HG03060 (cell line): ENCODE data around the gene ELP4.
A peak's percentile ranks its signal among the peaks of the same experiment; 100 is the strongest.
"Not testable (repeated sequence)": the region's sequence is repeated elsewhere in the genome, so short reads cannot be mapped to it uniquely, and the experiment has no call there.

ENCODE experiments used
- ATAC-seq: cut with Tn5 transposase; IDR thresholded peaks from one replicate; pipeline ENCODE4 v1.9.1; 2021; ENCODE audit warnings: low read depth, moderate number of reproducible peaks; ENCODE audit not compliant: unreplicated experiment

ELP4 gene, protein sequence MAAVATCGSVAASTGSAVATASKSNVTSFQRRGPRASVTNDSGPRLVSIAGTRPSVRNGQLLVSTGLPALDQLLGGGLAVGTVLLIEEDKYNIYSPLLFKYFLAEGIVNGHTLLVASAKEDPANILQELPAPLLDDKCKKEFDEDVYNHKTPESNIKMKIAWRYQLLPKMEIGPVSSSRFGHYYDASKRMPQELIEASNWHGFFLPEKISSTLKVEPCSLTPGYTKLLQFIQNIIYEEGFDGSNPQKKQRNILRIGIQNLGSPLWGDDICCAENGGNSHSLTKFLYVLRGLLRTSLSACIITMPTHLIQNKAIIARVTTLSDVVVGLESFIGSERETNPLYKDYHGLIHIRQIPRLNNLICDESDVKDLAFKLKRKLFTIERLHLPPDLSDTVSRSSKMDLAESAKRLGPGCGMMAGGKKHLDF

DNA sequence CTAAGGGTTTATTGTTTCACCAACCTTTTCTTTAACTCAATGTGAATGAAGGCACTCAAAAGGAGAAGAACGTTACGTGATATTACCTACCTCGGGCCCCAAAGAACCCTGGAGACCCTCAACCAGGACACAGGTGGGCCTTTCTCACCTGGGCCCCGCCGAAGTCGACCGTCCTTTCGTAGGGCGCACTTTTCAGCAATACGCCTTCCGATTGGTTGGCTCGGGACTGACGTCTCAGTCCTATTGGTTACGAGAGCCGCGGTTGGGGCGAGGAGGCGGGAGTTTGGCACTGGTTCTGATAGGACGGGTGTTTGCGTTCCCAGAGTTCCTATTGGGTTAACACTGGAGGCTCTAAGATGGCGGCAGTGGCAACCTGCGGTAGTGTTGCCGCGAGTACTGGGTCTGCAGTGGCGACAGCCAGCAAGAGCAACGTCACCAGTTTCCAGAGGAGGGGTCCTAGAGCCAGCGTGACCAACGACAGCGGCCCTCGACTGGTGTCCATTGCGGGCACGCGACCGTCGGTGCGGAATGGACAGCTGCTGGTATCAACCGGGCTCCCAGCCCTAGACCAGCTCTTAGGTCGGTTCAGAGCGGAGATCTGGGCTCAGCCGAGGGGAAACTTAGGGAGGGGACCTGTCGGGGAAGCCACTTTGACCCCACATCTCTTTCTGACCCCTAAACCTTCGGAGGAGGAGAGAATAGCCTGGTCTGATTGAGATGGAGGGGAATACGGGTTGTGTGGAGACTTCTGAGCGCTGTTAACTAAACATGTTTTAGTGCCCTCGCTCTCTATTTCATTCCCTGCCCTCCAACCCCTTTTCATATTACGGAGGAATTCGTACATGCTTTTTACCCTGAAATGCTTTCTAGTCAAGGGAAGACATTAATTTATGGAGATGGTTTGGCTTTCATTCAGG, at the start of gene ELP4, which contains the start of gene IMMP1L:
ELP4 (plus strand) TSS at position 339 of the 917 bp plus-strand sequence; CDS start at position 357, 18 bp downstream.
IMMP1L (minus strand) TSS at position 194 of the 917 bp plus-strand sequence. CDS start 46,346 bp downstream, outside the sequence.
- peak; percentile 98 for ATAC-seq

DNA sequence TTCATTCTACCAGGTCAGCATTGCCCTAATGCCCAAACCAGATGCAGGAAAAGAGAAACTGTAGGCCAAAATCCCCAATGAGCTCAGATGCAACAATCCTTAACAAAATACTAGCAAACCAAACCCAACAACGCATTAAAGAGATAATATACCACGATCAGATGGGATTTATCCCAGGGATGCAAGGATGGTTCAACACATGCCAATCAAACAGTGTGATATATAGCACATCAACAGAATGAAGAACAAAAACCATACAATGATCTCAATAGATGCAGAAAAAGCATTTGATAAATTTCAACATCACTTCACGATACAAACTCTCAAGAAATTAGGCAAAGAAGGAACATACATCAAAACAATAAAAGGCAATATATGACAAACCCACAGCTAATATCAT, 45.1 kb upstream of the ELP4 start:
- no peak for ATAC-seq

DNA sequence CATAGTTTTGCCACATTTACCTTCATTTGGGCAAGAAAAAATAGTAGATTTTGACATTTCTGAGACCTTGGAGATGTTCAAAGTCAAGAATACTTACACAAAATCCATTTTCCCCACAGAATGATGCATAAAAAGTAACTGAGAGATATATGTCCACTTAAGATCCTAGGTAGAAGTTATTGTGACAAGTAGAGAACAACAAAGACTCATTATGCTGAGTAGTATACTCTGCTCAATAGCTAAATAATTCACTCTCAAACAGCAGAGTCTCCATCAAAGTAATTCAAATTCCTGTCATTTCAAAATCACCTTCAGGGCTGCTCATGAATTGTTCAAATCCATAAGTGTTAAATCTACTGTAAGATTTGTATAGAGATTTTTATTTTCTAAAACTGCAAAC, 35.5 kb upstream of the ELP4 start:
- ATAC-seq: no peak

DNA sequence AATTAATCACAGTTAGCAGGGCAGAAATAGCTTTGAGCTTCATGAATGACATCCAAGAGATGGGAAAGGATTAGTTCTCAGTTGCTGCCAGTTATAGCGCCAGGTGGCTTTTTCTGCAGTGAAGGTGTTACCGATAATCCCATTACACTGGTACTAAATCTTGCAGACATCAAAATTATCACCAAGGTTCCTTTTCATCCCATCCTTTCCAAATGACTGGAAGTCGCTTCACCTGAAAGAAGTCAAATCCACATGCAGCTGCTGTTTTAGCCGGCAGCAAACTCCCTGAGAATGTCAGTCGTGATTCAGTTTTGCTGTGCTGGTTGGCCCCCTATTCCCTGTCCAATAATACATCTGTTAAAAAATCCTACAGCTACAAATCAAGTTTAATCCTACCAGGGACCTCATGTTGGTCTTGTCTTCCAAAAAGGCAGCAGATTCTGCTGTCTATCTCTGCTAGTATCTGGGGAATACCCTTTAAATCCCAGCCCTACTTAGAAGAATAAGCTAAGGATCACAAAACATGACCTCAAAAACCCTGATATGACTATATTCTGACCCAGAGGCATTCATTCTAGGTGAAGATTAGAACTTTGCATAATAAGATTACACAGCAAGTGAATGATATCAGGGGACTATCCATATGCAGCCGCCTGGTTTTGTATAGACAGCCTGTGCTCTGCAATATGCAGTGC, 31.9 kb upstream of the ELP4 start:
- ATAC-seq: no peak

DNA sequence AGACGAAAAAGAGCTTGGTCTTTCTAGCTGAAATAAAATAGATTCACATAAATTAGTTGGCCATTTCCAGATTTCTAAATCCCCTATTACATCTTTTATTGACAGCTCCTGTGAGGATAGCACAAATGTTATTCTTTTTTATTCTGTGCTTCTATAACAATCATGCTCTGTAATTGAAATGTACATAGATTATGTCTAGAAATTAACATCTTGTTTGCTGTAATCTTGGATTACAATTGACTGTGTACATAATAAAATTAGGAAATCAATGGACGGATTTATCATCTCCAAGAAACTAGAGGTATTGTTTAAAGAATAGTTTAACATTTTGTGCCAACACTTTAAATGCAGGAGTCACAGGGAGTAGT, 31.4 kb upstream of the ELP4 start:
- ATAC-seq: no peak

DNA sequence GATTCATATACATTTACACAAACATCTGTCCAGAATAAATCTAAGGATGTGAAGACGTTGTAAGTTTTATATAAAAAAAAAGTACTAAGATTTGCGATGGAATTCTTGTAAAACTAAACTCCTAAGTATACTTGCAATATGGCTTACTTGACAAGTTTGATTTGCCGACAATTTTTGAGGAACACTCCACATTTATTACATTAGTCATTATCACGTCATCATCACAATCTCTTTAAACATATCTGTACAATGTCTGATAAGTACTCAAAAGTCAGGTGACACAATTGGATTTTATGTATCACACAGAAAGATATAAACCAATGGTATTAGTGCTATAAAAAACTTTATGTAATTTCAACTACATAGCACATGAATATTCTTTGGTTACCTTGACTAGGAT, 30.5 kb upstream of the ELP4 start:
- ATAC-seq: no peak

DNA sequence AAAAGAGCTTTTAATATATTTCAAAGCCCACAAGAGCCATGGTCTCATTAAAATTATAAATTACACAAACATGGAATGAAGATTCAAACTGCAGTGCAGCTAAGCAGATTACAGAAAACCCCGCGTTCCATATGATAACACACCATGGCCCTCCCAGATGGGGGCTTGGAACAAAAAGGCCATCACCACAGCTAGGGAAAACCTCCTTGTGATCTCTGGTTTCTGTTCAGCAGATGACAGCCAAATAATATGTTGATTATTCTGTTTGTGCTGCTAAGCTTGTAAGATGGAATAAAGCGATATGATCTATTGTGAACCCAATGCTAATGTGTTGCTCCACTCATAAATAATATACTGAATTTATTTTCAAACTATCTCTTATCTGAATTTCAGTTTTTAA, 28.6 kb upstream of the ELP4 start:
- ATAC-seq: no peak

DNA sequence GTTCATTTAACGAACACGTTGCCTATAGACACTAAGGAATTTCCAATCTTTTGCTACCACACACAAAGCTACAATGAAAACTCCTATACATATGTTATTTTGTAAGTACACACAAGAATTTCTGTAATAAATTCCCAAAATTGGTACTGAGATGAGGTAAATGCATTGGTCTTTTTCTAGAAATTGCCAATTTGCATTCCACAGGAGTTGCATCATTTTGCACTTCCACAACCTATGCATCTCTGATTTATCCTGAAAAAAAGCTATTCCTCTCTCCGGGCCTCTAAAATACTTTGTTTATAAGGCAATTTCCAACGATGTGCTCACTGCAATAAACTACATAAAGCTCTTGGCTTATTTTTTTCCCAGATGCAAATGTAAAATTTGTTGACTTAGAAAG, 25.1 kb upstream of the ELP4 start:
- no peak for ATAC-seq

DNA sequence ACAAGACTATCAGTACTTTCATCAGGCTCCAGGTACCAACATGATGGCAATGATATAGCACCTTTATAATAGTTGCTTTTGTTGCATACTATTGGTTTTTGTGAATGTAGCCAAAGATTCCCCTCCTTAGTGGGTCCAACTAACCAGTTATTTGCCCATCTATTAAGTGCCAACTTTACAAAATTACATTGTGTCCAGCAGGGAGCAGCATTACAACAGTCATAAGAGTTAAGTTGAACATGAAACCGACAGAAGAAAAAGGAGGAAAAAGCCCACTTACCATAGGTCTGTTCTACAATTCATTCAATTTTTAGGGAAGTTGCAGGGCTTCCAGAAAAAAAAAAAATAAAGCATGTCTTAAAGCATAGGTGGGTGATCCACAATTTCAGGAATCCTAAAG, 21.7 kb upstream of the ELP4 start:
- ATAC-seq: no peak

DNA sequence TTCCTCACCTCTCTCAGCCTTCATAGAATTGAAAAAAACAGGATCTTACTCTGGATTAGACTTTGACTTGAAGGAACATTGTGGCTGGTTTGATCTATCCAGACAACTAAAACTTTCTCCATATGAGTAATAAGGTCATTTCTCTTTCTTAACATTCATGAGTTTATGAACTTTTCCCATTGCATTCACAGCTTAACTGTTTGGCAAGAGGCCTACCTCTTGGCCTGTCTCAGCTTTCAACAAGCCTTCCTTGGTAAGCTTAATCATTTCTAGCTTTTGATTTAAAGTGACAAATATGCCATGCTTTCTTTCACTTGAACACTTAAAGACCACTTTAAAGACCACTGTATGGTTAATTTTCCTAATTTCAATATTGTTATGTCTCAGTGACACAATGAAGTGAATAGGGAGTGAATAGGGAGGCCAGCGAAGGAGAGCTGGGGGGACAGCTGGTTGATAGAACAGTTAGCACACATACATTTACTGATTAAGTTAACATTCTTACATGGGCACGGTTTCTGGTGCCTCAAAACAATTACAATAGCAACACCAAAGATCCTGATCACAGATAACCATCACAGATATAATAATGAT, 17.1 kb upstream of the ELP4 start:
- ATAC-seq: no peak

DNA sequence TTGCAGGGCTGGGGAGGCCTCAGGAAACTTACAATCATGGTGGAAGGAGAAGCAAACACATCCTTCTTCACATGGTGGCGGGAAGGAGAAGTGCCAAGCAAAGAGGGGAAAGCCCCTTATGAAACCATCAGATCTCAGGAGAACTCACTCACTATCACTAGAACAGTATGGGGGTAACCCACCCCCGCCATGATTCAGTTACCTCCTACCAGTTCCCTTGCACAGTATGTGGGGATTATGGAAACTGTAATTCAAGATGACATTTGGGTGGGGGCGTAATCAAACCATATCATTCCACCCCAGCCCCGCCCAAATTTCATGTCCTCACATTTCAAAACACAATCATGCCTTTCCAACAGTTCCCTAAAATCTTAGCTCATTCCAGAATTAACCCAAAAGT, 16.3 kb upstream of the ELP4 start:
- ATAC-seq: no peak

DNA sequence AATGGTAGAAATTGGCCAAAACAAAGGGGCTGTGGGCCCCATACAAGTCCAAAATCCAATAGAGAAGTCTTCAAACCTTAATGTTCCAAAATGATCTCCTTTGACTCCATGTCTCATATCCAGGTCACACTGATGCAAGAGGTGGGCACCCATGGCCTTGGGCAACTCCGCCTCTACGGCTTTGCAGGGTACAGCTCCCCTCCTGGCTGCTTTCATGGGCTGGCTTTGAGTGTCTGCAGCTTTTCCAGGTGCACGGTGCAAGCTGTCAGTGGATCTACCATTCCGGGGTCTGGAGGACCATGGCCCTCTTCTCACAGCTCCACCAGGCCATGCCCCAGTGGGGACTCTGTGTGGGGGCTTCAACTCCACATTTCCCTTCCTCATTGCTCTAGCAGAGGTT, 15.8 kb upstream of the ELP4 start:
- not testable (repeated sequence) for ATAC-seq

DNA sequence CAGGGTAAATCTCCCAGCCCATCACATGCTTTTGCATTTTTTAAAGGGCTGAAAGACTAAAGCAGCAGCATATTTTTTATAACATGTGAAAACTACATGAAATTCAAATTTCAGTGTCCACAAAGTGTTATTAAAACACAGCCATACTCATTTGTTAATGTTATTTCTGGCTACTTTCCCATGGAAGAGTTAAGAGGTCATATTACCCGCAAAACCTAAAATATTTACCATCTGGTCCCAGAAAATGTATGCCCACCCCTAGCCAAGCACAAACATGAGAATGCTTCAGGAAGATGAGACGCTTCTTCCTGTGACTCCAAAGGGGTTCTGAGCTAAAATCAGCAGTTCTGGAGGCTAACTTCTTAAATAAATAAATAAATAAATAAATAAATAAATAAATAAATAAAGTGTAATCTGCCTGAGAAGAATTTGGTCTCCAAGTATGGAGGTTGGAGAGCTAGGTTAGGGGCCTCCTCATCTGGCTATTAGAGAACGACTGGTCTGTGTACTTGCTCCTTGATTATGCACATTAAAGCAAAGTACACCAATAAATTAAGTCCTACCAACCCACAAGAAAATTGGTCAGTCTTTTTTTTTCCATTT, 9.9 kb upstream of the ELP4 start:
- no peak for ATAC-seq

DNA sequence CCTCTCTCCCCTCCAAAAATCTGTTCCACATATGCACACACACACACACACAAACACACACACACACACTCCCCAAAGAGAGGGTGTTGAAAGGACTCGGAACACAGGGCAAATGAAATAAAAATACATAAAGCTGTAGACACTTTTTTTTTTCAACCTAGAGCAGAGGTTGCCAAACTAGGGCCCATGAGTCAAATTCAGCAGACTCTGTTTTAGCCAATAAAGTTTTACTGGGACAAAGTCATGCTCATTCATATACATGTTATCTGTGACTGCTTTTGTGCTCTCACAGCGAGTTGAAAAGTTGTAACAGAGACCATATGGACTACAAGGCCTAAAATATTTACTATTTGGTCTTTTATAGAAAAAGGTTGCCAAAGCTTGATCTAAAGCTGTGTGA, 9.0 kb upstream of the ELP4 start:
- no peak for ATAC-seq

DNA sequence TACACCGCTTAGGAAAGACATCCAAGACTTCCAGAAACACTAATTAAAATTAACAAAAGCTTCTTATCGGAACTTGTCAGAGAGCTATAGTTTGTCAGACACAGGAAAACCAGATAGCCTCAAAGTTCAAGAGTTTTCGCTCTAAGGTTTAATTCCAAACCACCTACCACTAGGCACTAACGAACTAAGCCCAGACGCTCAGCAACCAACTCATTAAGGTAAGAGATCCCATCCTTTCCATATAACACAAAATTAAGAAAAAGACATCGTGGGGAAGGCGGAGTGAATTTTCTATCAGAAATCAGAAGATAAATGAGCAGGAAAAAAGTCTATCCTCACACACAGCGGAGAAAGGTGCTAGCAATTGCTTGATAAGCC, 527 bp upstream of the ELP4 start:
- peak; percentile 2 for ATAC-seq

DNA sequence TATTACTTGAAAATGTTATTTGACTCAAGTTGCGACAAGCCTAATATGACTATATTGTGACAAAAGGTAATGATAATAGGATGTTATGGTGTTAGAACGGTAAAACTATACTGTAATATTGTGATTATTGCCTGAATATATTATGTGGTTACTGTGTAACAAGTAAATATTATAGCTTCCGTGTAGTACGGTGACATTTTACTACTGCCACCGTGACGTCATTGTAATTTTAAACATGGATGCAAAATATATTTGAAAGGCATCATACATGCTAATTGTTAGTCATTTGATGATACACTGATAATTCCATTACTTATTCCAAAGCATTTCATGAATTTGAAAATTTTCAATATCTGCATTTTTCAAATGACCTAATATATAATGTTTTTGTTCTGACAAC, 2.5 kb downstream of the ELP4 start:
- ATAC-seq: no peak

DNA sequence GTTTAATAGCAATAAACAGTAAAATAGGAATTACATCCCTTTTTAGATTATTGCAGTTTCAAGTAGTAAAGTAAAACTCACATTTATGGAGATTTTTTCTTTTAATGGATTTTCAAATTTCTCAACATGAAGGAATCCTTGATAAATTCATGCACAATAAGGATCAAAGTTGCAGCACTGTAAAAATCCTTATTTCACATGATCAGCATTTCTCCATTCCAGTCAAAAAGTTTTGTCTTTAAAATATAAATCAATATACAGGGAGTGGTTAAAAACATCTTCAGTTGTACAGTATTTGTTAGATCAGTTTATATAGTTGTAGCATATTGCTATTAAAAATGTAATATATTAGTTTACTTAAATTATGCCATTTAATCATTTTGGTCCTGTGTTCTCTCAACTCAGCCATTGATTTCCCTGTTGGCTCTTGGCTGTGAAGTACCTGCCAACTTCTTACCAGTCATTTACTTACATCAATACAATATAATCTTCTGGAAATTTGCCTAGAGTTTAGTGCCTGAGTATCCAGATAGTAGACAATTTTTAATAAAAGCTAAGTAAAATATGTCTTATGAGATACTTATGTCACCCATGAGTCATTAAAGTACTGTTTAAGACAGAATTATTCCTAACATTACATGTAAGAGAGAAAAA, 12.1 kb downstream of the ELP4 start:
- ATAC-seq: no peak

DNA sequence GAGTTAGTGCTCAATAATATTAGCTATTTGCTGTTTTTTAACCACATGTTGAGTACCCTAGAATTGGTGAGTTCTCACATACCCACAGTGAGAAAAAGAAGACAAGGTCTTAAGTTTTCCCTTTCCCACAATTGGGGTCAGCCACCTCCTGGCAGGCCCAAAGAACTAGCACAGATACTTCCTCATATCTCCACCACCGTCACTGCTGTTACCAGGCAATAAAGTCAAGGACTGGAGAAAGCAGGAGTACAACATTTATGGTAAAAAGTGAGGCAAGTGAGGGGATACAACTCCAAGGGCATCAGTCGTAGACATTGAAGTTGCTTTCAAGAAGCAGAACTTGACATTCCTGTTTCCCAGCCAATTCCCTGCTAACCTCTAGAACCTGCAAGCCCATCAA, 19.6 kb downstream of the ELP4 start:
- ATAC-seq: no peak

DNA sequence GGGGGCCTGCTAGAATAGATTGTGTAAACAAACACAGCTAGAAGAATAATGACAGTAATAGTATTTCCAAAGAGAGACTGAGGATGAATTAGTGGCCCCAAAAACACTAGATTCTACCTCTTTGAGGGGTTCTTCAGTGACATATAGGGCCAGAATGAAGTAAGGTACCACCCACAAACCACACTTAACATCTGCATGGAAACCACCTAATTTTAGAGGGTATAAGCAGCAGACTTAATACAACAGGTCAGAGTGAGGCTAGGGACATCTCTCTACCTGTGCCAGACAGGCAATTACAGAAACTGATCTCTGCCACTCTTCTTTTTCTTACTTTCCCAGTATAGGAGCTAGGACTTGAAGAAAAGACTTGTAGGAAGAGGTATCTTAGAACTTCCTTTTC, 20.1 kb downstream of the ELP4 start:
- no peak for ATAC-seq

DNA sequence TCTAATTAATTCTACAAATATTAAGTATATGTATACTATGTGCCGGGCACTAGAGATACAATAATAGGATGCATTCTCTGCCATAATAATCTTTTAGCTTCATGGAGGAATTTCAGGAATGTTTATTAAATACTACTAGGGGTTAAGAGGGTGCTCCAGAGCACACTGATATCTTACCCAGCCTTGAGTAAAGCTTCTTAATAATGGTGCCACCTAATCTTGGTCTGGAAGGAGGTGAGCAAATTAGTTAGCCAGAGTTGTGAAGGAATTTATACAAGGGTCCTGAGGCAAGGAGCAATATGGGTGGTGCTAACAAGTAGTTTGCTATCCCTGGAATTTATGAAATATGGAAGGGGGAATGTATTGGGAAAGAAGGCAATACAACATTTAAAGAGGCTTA, 21.7 kb downstream of the ELP4 start:
- ATAC-seq: no peak
